AG08395 (cell line): ENCODE data around the gene PAX5.

Source experiments
- DNase-seq: peaks from one replicate; pipeline ENCODE4 v3.0.0; 2012; ENCODE audit warnings: mixed read lengths, low spot score

The PAX5 gene

DNA sequence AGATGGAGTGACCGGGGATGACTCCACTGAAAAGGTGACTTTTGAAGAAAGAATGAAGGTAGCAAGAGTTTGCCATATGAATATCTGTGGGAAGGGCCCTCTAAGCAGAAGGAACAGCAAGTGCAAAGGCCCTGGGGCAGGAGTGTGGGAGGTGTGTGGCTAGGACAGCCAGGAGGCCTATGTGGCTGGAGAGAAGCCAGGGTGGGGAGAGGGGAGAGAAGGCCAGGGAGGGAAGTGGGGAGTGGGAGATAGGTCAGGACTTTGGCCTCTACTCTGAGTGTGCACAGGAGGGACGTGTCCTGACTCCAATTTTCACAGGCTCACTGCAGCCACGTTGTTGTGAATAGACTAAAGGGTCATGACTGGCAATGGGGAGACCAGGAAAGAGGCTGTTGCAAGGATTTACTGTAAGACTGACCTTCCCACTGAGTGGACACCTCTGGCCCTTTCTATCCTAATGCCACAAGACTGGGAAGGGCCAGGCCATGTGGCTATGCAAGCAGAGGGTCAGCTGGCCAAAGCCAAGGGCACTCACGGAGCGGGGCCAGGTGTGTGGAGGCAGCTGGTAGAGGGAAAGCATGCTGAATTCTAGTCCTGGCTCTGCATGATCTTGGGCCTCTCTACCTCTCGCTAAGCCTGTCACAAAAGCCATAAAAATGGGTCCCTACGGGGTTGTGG is 172.4 kb downstream of the PAX5 start:
- DNase-seq, result no peak

DNA sequence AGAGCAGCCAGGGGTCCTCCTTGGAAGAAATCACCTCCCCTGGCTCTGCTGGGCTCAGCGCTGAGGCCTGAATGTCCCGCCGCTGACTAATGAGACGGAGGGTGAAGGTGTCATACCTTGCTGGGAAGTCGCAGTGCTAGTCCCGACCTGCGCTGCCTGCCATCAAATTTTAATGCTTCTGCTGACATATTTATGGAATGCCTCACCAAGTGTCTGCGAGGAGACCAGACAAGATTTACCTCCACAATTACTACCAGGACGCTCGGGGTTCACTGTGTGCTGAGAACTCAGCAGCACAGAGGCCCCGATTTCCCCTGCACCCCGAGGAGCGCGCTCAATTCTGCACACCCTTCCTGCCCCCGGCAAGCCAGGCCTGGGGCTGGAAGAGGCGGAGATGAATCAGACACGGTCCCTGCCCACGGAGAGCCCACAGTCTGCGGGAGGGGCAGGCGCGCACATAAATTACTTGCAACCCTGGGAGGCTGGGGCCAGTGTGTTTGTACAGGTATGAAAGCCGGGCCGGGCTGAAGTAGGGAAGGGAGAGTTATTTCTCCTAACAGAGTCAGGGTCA is 175.2 kb downstream of the PAX5 start:
- DNase-seq, result no peak

DNA sequence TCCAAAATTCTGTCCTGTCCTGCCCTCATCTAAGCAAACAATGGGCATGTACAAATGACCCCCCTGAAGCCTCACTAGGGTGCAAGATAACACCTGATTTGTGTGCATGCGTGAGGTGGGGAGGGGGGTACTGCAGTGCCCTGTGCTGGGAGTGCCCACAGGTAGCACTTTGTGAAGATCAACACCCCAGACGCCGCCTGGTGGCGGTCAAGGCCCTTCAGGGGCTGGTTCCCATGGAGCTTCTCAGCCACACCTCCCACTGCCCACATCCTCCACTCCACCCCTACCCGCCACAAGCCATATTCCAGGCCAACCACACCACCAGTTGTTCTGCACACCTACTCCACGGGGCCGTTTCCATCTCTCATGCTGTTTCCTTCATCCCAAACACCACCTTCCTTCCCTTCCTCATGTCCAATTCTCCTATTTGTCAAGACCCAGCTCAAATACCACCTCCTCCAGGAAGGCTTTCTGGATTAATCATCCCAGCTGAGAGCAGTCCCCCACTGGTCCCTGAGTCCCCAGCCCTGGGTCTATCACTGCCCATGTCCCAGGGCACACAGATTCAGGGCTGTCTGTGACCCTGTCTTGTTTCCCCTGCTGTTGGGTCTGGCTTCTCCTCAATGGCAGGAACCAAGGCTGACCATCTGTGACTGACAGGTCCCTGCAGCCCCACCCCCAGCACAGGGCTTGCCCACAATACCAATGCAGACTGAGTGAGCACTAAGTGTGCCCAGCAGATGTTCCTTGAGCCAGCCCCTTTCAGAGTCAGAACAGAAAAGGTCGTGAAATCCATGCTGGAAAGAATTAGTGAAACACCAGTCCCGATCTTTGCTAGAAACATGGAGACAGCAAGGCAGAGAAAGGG is 178.4 kb downstream of the PAX5 start:
- DNase-seq, result no peak

DNA sequence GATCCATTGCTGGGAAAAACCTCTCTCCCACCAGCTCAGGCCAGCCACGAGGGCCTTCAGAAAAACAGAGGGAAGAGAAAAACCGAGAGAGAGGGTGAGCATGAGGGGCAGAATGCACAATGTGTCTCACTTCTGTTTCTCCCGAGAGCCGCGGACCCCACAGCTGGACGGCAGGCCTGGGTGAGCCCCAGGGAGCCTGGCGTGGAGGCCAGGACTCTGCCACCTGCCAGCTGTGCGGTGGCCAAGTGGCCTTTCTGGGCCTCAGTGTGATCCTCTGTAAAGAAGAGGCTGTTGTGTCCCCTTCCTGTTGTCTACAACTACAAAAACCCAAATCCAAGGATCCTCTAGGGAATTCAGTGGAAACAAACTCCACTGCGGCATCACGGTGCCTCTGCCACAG is 179.3 kb downstream of the PAX5 start:
- DNase-seq, result no peak

DNA sequence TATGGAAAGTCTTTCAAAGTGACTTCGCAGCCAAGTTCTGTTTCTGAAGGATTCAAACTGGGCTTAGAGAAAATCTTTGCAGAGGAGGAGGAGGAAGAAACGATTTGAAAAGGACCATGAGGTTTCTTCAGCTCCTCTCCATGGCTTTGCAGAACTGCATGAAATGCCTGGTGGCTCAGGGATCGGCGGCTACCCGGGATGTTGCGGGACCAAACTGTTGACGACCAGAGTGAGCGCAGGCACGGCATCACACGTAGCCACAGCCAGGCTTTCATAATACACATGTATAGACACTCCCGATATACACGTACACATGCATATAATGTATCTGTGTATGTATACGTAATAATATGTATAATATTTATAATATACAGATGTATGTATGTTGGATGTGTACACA is 180.0 kb downstream of the PAX5 start:
- no peak for DNase-seq

DNA sequence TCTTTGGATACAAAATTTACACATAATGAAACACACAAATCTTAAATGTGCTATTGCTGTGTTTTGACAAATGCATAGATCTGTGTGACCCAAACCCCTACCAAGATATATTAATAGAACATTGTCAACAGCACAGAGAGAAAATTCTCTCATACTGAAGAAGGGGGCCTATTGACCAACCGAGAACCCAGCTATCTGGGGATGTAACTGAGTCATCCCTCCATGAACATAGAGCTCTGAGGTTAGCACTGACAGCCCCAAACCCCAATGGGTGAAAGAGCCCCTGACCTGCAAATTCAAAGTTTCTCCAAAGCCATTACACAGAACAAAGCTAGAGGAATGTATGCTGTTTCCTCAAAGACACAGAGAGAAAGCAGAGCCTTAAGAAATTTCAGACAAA is 180.8 kb downstream of the PAX5 start:
- DNase-seq, result no peak

DNA sequence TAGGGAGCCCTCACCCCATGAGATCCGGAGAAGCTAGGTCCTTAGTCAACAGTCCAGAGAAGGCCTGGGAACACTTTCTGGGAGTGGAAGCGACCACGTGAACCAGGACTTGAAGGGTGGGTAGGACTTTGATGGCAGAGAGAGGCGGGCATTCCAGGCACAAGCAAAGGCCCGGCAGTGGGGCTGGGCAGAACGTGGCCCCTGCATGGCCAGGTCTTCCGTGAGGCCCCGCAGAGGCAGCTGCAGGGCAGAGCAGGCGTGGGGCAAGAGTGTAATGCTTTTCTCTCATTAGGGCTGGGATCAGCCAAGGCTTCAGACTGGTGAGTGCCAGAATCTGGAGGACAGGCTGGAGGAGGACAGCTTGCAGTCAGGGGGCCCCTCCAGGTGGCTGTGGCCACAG is 184.1 kb downstream of the PAX5 start:
- no peak for DNase-seq

DNA sequence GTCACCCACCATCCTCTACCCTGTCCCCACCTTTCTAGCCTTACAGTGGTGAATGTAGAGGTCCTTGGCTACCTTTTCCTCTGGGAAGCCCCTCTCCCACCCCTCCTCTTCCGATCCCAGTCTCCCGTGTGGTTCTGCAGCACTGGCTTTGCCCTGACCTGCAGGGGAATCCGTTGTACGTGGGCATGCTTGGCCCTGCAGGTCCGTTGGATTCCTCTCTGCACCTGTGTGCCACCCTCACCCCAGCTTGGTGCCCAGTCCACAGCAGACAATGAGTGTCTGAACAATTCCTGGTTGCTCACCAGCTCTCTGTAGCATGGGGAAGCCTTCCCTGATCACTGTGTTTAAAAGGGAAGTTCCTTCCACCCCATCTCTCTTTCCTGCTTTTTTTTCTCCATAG is 185.1 kb downstream of the PAX5 start:
- no peak for DNase-seq

DNA sequence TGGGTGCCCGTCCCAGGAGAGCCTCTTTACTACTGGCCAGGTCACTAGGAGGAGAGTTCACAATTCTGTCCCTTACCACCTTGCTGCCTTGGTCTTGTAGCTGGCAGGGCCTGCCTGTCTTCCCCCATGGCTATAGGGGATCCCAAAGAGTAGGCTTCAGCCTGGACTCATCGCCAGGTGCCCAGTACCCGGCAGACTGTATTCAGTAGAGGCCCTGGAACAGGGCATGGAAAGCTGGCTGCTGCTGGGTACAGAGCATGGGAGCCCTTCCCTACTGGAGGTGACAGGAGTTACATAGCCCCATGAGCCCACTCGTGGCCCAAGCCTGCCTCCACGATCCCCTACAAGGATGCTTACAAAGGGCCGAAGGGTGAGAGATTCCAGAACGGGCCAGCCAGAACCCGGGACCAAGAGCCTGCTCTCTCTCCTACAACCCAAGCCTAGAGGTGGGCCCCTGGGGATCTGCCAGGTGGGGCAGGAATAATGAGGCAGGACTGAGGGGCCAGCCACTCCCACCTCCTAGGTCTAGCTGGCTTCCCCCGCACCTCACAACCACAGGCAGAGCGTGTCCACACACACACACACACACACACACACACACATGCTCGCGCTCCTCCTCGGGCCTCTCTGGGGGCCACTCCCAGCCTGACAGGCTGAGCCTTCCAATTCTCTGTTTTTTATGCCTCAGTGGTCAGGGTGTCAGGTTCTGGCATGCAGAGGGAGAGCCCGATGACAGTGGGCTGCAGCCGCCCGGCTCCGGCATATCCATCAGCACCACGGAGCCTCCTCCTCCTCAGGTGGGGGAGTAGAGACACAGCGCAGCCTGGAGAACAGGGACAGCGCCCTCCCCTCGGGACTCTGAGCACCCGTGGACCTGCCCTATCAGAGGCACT is 186.0 kb downstream of the PAX5 start:
- DNase-seq, result no peak

DNA sequence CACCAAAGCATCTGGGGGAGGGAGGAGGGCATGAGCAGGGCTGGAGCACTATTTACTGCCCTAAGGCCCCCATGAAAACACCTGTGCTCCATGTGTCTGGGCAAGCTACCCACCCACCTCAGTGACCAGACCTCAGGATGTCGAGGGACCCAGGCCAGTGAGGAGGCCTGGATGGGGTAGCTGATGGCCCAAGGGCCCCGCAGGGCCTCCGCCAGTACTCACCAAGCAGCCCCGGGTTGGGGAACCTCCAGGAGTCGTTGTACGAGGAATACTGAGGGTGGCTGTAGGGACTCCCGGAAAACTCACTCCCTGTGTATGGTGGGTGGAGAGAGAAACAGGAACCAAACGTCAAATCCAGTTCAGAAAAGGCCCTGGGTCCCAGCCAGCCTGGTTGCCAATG is 187.4 kb downstream of the PAX5 start:
- DNase-seq, result no peak

DNA sequence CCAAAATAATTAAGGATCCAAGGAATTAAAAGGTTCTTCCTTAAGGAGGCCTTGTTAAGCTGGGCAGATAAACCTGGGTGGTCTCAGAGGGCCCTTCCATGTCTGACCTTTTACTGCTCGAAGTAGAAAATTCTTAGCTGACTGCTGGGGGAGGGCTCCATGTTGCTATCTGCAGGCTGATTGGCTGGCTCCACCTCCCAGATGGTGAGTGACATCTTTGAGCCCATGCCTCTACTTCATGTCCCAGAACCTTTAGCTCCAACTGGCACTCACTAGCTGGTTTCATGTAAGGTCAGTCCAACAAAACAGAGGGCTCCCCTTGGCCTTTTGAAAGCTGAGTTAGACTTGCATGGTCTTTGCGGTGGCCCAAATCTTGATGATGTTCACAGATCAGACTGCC is 188.2 kb downstream of the PAX5 start:
- DNase-seq, result no peak

DNA sequence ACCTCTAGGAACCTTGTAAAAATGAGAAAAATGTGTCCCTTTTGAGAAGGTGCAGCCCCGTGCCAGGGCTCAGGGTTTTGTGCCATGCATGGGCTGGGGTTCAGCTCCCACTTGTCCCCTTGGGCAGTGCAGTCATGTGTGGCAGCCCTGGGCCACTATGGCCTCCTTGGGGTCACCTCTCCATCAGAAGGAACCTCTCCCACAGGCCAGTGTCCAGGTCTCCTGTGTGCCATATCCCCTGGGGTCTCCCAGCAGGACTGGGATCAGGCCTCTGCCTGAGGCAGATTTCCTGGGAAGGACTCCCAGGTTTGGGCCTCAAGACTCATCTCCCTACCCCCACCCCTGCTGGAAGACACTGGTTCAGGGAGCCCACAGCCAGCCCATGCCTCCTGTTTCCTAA is 189.1 kb downstream of the PAX5 start:
- no peak for DNase-seq

DNA sequence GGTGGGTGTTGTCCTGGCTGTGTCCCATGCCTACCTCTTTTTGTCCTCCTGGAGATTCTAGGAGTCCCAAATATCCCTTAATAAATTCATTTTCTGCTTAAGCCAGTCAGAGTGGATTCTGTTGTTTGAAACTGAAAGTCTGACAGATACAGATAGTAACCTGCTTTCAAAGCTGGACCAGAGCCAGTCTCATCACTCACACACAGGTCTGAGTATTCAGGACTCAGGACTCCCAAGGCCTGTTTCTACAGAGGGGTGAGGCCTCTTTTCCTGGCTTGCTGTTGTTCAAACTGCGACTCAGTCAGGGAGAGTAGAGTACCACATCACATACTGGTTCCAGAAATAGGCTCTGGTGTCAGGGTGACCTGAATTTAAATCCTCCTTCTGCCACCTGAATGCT is 190.1 kb downstream of the PAX5 start:
- no peak for DNase-seq

DNA sequence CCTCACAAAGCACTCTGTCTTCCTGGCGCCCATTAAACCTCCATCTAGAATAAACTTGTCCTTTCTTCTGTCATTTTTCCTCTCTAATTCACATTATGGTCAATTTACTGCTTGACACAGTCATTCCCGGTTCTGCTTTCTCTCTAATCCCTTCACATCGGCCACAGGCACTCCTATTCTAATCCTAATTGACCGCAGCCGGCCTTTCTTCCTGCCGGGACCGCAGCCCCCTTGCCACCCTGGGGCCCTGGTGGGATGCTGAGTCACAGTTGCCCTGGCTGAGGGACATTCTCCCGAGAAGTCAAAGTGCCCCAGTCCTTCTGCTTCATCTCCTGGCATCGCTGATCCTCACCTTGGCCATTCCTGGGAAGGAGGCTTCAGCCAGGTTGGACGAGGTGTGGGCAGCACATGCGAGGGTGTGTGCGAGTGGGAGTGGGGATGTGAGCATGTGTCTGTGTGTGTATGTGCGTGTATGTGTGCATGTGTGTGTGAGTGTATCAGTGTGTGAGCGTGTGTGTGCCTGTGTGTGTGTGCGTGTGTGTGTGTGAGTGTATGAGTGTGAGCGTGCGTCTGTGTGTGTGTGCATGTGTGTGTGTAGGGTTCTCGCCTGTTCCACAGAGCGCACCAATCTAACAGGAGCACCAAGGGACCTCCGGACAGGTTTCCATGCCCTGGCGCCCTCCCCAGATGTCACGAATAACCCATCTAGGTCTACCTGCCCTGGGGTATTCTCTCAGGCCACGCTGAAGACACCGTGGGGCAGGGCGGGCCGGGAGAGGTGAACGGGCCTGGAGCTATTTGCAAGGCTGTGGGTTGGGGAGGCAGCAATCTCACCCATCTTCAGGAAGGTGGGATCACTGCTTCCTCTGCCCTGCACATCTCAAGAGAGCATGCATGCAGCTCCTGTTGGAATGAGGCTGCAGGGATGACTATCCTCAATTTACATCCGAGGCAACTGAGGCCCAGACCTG is 191.2 kb downstream of the PAX5 start:
- no peak for DNase-seq

DNA sequence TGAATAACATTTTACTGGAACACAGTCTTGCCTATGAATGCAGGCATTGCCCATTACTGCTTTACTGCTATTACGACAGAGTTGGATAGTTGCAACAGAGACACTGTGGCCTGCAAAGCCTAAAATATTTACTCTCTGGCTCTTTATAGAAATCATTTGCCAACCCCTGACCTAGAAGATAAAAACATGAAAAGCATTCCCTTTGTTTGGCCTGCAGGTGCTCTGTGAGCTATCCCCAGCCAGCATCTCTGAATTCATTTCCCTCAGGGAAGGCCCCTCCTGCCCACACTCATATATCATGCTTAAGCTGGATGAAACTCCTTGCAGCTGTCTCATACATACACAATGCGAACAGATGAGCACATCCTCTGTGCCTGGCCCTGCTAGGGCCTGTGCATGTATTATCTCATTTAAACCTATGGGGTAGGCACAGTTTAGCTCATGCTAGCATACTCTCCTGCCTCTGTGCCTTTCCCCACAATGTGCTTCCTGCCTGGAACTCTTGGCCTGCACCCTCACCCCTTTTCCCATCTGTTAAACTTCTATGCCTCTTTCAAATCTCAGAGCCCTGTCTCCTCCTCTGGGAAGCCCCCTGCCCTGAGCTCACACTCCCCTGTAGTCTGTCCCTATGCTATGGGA is 193.1 kb downstream of the PAX5 start:
- no peak for DNase-seq

DNA sequence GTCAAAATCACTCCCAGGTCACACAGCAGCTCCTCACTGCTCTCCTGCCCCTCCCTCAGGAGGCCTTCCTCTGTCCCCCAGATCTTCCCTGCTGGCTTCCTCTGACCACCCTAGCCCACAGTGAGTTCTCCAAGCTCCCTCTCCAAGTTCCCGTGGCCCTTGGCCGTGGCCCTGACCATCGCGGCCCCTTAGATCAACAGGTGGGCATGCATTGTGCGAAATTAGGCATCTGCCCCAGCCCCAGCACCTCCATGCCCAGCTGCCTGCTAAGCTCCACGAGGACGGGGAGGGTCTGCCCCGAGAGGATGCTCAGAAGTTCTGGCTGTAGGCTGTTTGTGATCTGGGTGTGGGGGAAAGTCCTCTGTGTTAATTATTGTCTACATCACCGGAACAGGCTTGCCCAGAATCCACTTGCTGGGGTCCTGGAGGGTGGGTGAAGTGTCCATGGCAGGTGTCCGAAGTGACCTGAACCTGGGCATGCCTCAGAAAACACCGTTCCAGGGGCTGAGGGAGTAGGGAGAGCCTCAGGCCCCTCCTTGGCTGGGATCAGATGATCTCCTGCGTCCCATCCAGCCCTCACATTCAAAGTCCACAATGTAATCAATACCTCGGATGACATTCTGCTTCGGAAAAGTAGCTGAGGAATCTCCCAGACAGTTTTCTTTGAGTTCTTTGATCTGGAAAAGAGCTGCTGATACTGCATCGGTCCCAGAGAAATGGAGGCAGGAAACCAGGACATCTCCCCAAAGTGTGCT is 194.8 kb downstream of the PAX5 start:
- DNase-seq, result no peak

DNA sequence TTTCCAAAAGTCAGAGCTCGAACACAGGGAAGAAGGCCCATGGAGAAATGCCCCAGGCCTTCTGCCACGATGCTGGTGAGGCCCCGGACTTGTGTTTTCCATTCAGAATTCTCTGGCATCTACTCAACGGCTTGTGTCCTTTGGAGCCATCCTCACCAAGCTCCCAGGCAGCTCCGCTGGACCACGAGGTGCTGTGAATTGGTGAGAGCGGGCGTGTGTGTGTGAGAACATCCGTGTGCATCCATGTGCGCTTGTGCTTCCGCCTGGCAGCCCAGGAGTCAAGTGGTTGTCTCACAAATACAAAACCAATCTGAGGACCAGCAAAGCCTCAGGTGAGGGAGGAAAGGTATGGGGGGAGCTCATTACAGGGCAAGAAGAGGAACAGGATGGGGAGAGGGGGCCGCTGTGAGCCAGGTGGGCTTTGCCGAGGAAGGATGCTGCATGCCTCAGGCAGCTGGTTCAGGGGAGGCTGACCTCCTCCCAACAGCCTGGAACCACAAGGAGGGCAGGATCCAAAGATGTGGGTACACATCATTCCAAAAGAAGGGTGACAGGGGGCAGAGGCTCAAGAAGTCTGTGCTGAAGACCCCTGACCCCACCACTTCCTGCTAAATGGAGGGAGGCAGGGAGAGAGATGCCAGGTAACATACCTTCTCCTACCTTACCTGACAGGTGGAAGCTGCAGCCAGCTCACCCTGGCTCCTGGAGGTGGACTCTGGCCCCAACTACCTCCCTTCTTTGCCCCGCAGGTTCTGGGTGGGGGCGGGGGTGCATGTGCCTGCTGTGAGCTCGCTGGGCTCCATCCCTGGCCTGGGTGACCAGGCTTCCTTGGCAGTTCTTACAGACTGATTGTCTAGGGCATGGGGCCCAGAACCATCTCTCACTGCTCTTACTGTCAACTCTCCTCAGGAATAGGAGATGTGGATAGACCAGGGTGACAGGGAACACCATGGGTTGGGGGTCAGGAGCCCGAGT is 196.3 kb downstream of the PAX5 start:
- DNase-seq, result no peak

DNA sequence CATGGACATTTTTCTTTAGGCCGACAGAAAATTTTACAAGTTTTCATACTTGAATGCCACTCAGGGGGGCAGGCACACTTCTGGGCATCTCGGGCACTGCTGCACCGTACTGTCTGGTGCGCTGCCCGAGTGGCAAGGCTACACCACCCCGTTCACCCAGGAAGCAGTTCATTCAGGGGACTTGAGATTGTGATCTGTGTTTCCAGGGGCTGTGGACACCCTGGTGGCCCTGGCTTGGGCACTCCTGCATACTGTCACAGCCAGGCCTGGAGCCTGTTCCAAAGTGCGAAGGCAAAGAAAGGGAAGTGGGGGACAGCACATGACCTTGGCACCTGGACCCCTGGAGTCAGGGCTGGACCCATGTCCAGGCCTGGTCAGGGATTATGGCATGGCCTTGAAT is 197.6 kb downstream of the PAX5 start:
- DNase-seq, result no peak
